GM19452 (cell line): ENCODE data around the gene TRMT10C.
A peak's percentile ranks its signal among the peaks of the same experiment; 100 is the strongest.
"Not testable (repeated sequence)": the region's sequence is repeated elsewhere in the genome, so short reads cannot be mapped to it uniquely, and the experiment has no call there.

Experiments
- ATAC-seq: cut with Tn5 transposase; IDR thresholded peaks from one replicate; pipeline ENCODE4 v1.9.1; 2021; ENCODE audit not compliant: unreplicated experiment

TRMT10C gene

DNA sequence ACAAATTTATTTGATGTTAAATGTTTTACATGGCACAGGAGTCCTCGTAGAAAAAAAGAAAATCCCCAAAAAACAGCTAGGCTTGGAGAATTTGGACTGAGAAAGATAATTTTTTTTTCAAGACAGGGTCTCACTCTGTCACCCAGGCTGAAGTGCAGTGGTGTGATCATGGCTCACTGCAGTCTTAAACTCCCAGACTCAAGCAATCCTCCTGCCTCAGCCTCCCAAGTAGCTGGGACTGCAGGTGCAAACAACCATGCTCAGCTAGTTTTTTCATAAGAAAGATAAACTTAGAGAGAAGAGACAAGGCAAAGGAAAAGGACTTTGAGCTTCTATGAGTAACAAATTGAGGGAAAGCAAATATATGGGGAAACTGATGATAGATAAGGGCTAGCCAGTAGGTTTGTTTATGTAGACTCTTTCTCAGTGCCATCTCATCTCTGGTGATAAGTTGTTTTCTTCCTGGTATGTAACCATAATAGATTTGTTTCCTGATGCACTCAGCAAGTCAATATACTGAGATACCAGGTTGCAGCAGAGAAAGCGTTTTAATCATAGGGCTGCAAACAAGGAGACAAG is 13.1 kb upstream of the TRMT10C start:
- ATAC-seq: no peak

- no peak for ATAC-seq
These were observed 12.2 kb upstream of the TRMT10C start for GRCh38 chr3:101549473-101549872.

- not testable (repeated sequence) for ATAC-seq
These were observed 10.1 kb upstream of the TRMT10C start for GRCh38 chr3:101551359-101552081.

GRCh38 chr3:101553381-101553780 is 8.3 kb upstream of the TRMT10C start:
- not testable (repeated sequence) for ATAC-seq

- no peak for ATAC-seq
These were observed 5.6 kb upstream of the TRMT10C start for GRCh38 chr3:101556064-101556463.

DNA sequence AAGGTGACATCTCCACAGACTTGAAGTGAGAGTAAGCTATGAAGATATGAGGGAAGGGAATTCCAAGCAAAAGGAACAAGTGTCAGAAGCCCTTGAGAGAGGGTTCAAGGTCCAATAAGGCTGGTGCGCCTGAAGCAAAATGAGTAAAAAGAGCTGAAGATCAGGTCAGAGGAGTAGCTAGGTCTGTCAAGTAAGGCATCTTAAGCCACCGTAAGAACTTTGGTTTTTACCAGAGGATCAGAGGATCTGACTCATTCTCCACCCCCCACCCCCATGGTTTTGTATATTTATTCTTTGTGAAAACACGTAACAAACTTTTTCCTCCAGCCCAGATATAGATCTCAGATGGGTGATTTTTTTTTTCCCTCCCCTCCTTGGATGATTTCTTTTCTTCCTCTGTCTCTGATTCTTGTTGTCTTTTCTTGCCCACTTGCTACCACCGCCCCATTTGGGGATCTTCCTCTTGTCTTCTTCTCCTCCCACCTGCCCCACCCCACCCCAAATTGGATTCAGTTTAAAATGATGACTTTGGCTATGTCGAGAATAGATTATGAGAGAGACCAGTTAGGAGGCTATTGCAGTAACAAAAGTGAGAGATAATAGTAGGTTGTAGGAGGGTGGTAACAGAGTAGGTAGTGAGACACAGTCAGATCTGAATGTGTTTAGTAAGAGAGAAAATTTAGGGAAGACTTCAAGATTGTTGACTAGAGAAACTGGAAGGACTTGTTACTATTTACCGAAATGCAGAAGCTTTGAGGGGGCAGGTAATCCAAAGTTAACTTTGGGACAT is 6.1 kb downstream of the TRMT10C start:
- ATAC-seq: no peak

- no peak for ATAC-seq
These were observed 9.6 kb downstream of the TRMT10C start for GRCh38 chr3:101571028-101571895.

- peak; percentile 85 for ATAC-seq
These were observed 12.1 kb downstream of the TRMT10C start, which contains the start of gene PCNP for GRCh38 chr3:101573449-101574387. PCNP (plus strand) TSS chr3:101574180; CDS start chr3:101574216, 36 bp downstream.

DNA sequence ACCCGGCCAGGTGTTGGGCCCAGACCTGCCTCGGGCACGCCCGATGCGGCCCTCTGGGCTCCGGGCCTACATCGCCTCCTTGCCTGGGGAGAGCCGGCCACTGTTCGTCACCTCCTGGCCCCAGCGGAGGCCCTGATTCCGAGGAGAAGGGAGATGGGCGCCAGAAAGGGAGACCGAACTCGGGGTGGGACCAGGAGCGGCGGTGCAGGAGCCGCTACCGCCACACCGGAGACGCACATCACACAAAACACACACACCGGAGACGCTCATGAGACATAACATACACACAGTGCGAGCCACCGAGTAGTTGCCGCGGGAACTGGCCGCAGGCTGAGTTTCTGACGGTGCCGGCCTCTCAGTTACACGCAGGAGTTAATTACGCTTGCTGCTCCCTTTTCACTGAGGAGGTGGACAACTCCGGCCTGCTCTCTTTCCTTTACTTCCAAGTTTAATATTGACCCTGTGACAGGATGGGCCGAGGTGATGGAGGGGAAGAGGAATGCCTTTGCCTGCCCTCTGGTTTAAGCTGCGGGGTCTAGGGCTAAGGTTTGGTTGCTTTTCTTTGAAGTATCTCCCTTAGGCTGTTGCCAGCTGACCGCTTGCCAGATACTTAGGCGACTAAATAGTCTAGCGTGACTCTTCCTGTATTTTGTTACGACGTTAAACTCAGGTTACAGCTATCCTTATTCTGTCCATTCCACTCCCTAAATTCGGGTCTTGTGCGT is 12.9 kb downstream of the TRMT10C start:
- ATAC-seq: peak; percentile 49

GRCh38 chr3:101577286-101577685 is 15.6 kb downstream of the TRMT10C start:
- ATAC-seq: no peak

GRCh38 chr3:101588616-101589015 is 26.9 kb downstream of the TRMT10C start:
- no peak for ATAC-seq

DNA sequence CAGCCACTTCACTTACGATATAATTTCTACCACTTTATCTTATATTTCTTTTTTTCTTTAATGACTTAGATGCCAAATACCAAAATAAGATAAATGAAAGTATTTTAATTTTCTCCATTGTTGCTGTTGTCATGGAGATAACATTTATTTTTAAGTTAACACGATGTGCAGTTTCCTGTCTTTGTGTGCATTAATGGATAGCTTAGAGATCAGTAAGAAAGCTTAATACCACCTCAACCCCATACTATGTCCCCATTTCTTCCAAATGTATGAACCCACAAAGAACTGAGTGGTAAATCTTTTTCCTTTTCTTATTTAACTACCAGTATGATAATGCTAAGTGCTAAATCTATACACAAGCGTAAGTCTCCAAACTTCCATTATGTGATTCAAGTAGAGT is 29.4 kb downstream of the TRMT10C start:
- no peak for ATAC-seq

- no peak for ATAC-seq
These were observed 41.1 kb downstream of the TRMT10C start for GRCh38 chr3:101602731-101603130.

GRCh38 chr3:101603184-101603583 is 41.5 kb downstream of the TRMT10C start:
- ATAC-seq: no peak

GRCh38 chr3:101605398-101605797 is 43.7 kb downstream of the TRMT10C start:
- not testable (repeated sequence) for ATAC-seq

GRCh38 chr3:101611023-101611422 is 49.4 kb downstream of the TRMT10C start:
- ATAC-seq: no peak

GRCh38 chr3:101613014-101613413 is 51.3 kb downstream of the TRMT10C start:
- ATAC-seq: not testable (repeated sequence)

GRCh38 chr3:101615525-101615924 is 53.9 kb downstream of the TRMT10C start:
- ATAC-seq: no peak
